ENCODE measurements around the gene ANKRD11. TPM values are rescaled to one million over a fixed set of nuclear protein-coding genes. Genes with fewer than 3 reads are reported as not detected.

ANKRD11 gene
- total RNA-seq, 4 donors from 2014 or later = 67.0 to 107 (median 88.9) TPM

DNA sequence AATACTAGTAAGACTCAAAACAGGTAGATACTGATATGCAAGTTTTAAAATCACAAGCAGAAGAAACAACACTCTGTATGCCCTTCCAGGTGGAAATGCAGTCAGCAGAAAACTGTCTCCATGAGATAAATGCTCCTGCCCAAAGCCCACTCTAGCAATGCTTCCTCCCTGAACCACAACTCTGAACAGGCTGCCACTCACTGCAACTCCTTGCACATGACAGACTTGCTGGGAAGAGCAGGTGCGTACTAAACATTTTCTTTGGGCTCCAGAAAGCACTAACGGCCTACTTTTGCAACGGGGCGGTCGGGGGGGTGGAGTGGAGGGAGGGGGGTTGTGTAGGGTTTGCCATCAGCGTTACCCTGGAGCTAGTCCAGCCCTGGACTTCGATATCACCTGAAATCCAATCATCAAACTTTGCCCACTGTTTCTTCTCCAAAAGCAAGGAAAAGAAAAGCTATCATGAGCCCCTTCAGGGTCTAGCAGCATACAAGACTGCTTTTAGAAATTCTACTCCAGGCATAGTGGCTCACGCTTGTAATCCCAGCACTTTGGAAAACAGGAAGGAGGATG, 46.1 kb downstream of the ANKRD11 start:
- WGBS, 2 donors (ENCODE audit: low coverage in 1 of 2) = 13 to 20% methylated on average over 1 to 4 of the region's 8 CpGs
- Histone ChIP-seq H3K4me1 (peaks cover 17 to 100% (median 62%) of the 10 kb centered on the region in 3 donors), H3K27ac (peak overlapping the region in 3 of 4 donors; percentile 74 to 78 (median 75))

DNA sequence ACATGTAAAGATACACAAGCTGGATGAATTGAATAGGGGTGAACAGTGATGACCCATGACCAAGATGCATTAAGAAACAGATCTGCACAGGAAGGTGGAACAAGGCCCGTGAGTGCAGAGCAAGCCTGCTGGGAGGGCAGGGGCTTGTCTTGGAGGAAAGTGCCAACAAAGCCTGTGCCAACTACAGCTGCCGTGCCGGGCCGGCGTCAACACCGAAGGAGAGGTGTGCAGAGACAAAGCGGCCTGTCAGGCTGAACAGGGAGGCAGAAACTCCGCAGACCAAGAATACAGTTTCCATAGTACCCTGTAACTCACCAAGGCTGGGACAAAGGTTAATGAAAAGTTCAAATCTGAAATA, 46.7 kb downstream of the ANKRD11 start:
- Histone ChIP-seq H3K36me3 (no peaks in the 10 kb centered on the region), H3K4me3 (no peak overlapping the region), H3K27ac (peak overlapping the region in 3 of 4 donors; percentile 74 to 78 (median 75)), H3K27me3 (no peaks in the 10 kb centered on the region), H3K9me3 (no peaks in the 10 kb centered on the region), H3K4me1 (peaks cover 17 to 100% (median 62%) of the 10 kb centered on the region in 3 donors)
- TF ChIP-seq, protein P1, sequence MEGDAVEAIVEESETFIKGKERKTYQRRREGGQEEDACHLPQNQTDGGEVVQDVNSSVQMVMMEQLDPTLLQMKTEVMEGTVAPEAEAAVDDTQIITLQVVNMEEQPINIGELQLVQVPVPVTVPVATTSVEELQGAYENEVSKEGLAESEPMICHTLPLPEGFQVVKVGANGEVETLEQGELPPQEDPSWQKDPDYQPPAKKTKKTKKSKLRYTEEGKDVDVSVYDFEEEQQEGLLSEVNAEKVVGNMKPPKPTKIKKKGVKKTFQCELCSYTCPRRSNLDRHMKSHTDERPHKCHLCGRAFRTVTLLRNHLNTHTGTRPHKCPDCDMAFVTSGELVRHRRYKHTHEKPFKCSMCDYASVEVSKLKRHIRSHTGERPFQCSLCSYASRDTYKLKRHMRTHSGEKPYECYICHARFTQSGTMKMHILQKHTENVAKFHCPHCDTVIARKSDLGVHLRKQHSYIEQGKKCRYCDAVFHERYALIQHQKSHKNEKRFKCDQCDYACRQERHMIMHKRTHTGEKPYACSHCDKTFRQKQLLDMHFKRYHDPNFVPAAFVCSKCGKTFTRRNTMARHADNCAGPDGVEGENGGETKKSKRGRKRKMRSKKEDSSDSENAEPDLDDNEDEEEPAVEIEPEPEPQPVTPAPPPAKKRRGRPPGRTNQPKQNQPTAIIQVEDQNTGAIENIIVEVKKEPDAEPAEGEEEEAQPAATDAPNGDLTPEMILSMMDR (IDR thresholded peaks at IDR 0.05) = peak in 1 of 4 experiments; percentile 1
- TF ChIP-seq POLR2A (IDR thresholded peaks at IDR 0.05) = no peak
- no peak for ATAC-seq
- WGBS, 2 donors (ENCODE audit: low coverage in 1 of 2) = 20 to 39% methylated on average over 1 to 8 of the region's 8 CpGs

More for the DNA sequence above, 46.1 kb downstream of the ANKRD11 start:
- Histone ChIP-seq H3K27me3 (no peaks in the 10 kb centered on the region), H3K36me3 (no peaks in the 10 kb centered on the region), H3K4me3 (no peak overlapping the region), H3K9me3 (no peaks in the 10 kb centered on the region)
- ATAC-seq = no peak
- no peak for TF ChIP-seq POLR2AphosphoS5 (IDR thresholded peaks at IDR 0.05)
- TF ChIP-seq EP300 (IDR thresholded peaks at IDR 0.05) = no peak
- TF ChIP-seq POLR2A (IDR thresholded peaks at IDR 0.05) = no peak
- TF ChIP-seq, protein P1 (IDR thresholded peaks at IDR 0.05) = no peak

DNA sequence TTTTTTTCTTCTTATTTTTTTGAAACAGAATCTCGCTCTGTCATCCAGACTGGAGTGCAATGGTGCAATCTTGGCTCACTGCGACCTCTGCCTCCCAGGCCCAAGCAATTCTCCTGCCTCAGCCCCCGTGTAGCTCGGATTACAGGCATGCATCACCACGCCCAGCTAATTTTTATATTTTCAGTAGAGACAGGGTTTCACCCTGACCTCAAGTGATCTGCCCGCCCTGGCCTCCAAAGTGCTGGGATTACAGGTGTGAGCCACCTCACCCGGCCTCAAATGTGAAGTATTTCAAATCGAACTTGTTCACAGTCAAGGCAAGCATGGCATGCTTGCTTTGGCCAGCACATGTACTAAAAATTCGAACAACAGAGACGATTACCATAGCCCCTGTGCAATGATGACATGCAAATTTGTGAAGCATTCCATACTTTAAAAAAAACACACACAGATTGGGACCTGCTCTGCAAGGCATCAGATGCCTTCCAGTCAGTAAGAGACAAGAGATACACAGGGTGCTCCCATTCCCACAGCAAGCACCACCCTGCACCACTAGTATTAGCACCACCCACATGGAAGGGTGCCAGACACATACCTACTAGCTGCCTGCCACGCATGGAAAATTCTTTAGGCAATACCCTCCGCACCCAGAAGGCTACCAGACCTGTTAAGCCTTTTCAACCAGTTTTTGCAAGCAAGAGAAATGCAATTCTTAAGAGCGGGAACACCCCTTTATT, 47.2 kb downstream of the ANKRD11 start:
- no peaks in the 10 kb centered on the region for H3K27me3 ChIP-seq
- no peaks in the 10 kb centered on the region for H3K36me3 ChIP-seq
- WGBS, 2 donors (ENCODE audit: low coverage in 1 of 2) = 28 to 34% methylated on average over 4 to 13 of the region's 13 CpGs
- peak overlapping the region; percentile 50 to 78 (median 74) for H3K27ac ChIP-seq
- no peak for TF ChIP-seq EP300 (IDR thresholded peaks at IDR 0.05)
- TF ChIP-seq, protein P1 (IDR thresholded peaks at IDR 0.05) = peak in 2 of 4 experiments; percentile 25 to 35
- no peak overlapping the region for H3K4me3 ChIP-seq
- peak; percentile 75 for ATAC-seq
- H3K9me3 ChIP-seq = no peaks in the 10 kb centered on the region
- H3K4me1 ChIP-seq = peaks cover 17 to 100% (median 62%) of the 10 kb centered on the region in 3 donors

DNA sequence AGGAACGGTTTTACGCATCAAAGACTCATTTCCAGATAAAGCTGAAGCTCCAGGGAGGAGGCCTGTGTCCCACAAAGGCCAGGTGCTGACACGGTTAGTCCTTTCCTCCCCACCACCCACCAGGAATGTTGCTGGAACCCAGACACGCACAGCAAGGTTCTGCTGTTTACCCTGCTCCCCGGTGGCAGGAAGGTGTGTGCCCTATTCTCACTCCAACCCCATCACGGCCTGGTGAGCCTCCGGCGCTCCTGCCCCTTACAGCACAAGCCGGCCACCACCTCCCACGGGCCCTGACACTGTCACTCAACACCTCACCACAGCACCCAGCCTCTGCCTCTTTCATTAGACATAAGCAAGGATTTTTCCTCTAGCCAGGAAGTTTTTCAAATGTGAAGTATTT, 47.8 kb downstream of the ANKRD11 start:
- WGBS, 2 donors (ENCODE audit: low coverage in 1 of 2) = 17 to 44% methylated on average over 1 to 8 of the region's 10 CpGs
- Histone ChIP-seq H3K36me3 (no peaks in the 10 kb centered on the region), H3K9me3 (no peaks in the 10 kb centered on the region), H3K27ac (peak overlapping the region; percentile 50 to 78 (median 74)), H3K27me3 (no peaks in the 10 kb centered on the region), H3K4me1 (peaks cover 17 to 100% (median 63%) of the 10 kb centered on the region in 3 donors), H3K4me3 (no peak overlapping the region)
- ATAC-seq = peak; percentile 27
- TF ChIP-seq, protein P1 (IDR thresholded peaks at IDR 0.05) = no peak
- TF ChIP-seq EP300 (IDR thresholded peaks at IDR 0.05) (no peak), POLR2A (IDR thresholded peaks at IDR 0.05) (no peak), POLR2AphosphoS5 (IDR thresholded peaks at IDR 0.05) (no peak)

DNA sequence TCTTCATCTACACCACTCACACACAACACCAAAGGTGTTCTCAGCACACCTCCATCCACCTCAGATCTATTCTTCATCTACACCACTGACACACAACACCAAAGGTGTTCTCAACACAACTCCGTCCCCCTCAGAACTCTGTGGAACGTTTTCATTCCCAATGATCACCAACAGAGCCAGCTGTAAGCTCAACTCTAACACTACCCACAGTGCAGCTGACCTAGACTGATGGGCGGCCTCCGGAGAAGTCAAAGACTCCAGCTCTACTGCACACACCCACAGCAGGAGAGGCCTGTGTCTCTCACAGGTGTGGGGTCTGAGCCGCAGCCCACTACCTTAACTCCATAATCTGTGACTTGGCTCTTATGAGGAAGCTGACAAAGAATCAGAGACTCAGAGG, 50.7 kb downstream of the ANKRD11 start:
- peaks cover 17 to 93% (median 43%) of the 10 kb centered on the region in 3 donors for H3K4me1 ChIP-seq
- H3K27me3 ChIP-seq = no peaks in the 10 kb centered on the region
- H3K27ac ChIP-seq = peak overlapping the region in 1 of 4 donors; percentile 36
- no peaks in the 10 kb centered on the region for H3K9me3 ChIP-seq
- 58 to 100% methylated on average over 1 to 2 of the region's 5 CpGs for WGBS, 2 donors (ENCODE audit: low coverage in 1 of 2)
- H3K4me3 ChIP-seq = no peak overlapping the region
- ATAC-seq = no peak
- TF ChIP-seq POLR2AphosphoS5 (IDR thresholded peaks at IDR 0.05) (no peak), EP300 (IDR thresholded peaks at IDR 0.05) (no peak)
- no peaks in the 10 kb centered on the region for H3K36me3 ChIP-seq
